CD4-positive, alpha-beta T cell treated with Interleukin-21 for 1 hour (primary cell): ENCODE measurements around the gene GSK3B.
"Not testable (repeated sequence)": the region's sequence is repeated elsewhere in the genome, so short reads cannot be mapped to it uniquely, and the experiment has no call there.

Experiments
- DNase-seq: peaks from one replicate; pipeline ENCODE4 v3.0.0-alpha.2; 2020

Gene GSK3B

GRCh38 chr3:119924111-119925094 is 169.8 kb downstream of the GSK3B start:
- no peak for DNase-seq

- DNase-seq = no peak
Measured at GRCh38 chr3:119918992-119919933, 175.0 kb downstream of the GSK3B start.

GRCh38 chr3:119913021-119913420 is 181.2 kb downstream of the GSK3B start:
- no peak for DNase-seq

DNA sequence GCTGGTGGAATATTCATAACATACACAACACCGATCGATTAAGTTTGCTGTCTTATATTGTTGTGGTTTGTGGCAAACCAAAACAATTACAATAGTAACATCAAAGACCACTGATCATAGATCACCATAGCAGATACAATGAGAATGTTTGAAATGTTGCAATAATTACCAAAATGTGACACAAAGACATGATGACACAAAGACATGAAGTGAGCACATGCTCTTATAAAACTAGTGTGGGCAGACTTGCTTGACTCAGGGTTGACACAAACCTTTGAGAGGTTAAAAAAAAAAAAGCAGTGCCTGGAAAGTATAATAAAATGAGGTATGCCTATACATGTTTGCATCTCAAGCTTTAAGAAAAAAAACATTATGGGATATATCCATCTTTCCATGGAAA is 182.0 kb downstream of the GSK3B start:
- no peak for DNase-seq

GRCh38 chr3:119911748-119912147 is 182.5 kb downstream of the GSK3B start:
- DNase-seq = peak; percentile 11

- DNase-seq = no peak
Measured at GRCh38 chr3:119902061-119902460, 192.2 kb downstream of the GSK3B start.

GRCh38 chr3:119901148-119901547 is 193.1 kb downstream of the GSK3B start:
- DNase-seq = no peak

GRCh38 chr3:119899192-119899511 is 195.1 kb downstream of the GSK3B start:
- no peak for DNase-seq

DNA sequence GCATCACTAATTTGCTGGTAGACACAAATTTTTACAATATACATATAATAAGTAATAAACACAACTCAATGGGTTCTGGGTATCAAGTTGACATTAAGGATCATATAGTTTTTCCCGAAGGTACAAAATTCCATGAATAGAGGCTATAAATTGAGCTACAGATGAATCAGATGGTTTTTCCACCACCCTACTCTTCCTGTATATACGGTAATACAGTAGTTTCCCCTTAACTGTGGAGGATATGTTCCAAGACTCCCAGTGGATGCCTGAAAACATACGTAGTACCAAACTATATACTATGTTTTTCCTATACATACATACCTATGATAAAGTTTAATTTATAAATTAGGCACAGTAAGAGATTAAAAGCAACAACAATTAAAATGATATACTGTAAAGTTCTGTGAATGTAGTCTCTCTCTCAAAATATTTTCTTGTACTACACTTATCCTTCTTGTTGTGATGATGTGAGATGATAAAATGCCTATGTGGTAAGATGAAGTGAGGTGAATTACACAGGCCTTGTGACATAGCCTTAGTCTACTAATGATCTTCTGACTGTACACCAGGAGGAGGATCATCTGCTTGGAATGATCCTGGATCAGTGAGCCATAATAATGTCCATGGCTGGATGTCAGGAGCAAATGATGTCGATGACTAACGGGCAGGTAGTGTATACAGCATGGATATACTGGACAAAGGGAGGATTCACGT is 195.6 kb downstream of the GSK3B start:
- DNase-seq = no peak

DNA sequence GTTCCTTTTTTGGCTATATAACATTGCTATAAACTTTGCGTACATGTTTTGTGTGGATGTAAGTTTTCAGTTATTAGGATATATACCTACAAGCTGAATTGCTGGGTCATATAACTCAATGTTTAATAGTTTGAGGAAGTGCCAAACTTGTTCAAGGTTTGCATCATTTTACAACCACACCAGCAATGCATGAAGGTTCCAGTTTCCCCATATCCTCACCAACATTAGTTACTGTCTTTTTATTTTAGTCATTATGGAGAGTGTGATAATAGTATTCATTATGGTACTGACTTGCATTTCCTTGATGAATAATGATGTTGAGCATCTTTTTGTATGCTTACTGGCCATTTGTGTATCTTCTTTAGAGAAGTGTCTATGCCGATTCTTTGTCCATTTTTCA is 200.1 kb downstream of the GSK3B start:
- no peak for DNase-seq

- no peak for DNase-seq
Measured at GRCh38 chr3:119893769-119894168, 200.5 kb downstream of the GSK3B start.

DNA sequence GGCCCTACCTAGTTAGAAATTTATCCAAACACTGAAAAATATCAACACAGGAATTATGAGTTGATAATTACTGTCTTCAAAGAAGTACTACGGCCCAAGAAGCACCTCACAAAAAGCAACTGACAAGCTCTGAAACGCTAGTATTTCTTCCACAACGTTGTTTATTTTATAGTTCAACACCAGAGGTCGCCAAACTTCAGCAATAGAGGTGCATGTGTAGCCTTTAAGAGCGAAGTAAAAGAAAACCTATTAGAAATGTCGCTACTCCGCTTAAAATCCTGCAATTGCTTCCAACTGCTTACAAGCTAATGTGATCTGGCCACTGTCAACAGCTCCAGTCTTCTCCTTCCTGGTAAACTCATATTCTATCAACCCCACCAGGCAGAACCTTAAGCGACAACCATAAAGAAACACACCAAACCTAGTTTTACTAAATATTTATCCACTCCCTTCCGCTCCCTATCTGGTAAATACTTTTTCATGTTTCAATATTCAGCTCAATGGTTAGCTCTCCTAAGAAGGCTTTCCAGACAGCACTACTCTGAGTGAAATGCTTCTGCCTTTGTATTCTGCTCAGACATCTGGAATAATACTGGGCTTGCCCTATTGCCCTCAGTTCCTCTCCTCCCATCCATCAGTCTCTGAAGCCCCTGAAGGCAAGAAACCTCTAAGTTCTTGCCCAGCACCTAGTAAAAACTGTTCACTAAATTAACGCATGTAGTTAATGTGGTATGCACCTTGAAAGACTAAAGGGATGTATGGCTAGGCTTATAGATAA is 202.1 kb downstream of the GSK3B start:
- DNase-seq = peak; percentile 72

DNA sequence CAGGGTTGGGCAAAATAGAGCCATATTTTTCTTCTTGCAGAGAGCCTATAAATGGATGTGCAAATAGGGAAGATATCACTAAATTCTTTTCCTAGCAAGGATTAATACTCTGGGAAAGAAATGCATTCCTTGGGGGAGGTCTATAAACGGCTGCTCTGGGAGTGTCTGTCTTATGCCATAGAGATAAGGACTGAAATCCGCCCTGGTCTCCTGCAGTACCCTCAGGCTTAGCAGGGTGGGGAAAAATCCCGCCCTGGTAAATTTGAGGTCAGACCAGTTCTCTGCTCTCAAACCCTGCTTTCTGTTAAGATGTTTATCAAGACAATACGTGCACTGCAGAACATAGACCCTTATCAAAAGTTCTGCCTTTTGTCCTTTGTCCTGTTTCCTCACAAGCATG is 205.6 kb downstream of the GSK3B start:
- not testable (repeated sequence) for DNase-seq

DNA sequence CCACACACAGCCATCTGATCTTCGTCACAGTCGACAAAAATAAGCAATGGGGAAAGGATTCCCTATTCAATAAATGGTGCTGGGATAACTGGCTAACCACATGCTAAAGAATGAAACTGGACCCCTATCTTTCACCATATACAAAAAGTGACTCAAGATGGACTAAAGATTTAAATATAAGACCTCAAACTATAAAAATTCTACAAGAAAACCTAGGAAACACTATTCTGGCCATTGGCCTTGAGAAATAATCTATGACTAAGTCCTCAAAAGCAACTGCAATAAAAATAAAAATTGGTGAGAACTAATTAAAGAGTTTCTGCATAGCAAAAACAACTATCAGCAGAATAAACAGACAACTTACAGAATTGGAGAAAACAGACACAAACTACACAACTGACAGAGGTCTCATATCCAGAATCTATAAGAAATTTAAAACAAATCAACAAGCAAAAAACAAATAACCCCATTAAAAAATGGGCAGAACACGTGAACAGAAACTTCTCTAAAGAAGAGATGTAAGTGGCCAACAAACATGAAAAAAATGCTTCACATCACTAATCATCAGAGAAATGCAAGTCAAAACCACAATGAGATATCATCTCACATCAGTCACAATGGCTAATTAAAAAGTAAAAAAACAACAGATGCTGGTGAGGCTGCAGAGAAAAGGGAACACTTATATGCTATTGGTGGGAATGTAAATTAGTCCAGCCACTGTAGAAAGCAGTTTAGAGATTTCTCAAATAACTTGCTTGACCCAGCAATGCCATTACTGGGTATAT is 208.3 kb downstream of the GSK3B start:
- no peak for DNase-seq

- no peak for DNase-seq
Measured at GRCh38 chr3:119884161-119884557, 210.1 kb downstream of the GSK3B start.

GRCh38 chr3:119883461-119884160 is 210.6 kb downstream of the GSK3B start:
- no peak for DNase-seq

GRCh38 chr3:119880966-119881365 is 213.3 kb downstream of the GSK3B start:
- DNase-seq = no peak

DNA sequence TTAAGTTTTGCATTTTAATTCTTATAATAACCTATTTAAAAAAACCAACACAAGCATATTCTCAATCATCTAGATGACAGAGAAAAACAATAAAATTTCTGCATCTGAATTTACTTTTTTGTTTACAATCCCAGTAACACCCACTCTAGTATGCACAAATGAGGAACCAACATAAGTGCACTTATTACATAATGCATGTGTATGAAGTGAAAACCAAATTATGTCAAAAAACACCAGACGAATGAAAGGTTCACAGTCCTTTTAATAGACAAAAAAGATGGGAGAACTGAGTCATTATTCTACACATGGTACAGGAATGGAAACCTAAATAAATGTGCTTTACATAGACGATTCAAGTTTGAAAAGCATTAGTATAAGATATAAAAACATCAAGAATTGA is 220.6 kb downstream of the GSK3B start:
- DNase-seq = no peak

- no peak for DNase-seq
Measured at GRCh38 chr3:119872773-119873172, 221.5 kb downstream of the GSK3B start.

- DNase-seq = no peak
Measured at GRCh38 chr3:119871571-119871970, 222.7 kb downstream of the GSK3B start.

GRCh38 chr3:119870512-119870911 is 223.7 kb downstream of the GSK3B start:
- no peak for DNase-seq
